Measurements from ENCODE around the gene PLB1.

Gene PLB1

DNA sequence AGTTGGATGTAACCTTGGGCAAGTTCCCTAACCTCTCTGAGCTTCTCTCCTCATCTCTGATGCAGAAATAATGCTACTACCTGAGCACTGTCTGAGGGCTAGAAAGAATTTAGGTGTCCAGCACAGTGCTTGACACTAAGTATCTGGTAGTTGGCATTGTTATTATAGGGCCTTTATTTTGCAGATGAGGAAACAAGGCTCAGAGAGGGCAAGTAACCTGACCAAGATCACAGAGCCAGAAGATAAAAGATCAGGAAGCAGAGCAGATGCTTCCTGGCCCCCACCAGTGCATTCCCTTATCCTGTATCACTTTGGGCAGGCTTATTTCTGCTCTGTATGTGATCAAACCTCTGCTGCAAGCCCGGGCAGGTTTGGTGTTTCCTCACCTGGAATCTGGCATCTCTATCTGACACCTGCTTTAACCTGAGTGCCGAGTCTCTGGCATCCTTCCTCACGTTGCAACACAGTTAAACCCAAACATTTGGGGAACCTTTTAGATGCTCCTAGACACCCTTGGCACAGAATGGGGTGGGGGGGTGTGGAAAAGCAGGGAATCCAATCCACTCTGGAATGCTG, 69.9 kb downstream of the PLB1 start:
- no peak for DNase-seq (ENCODE audit: low read depth)

- peak; percentile 84 for DNase-seq (ENCODE audit: low read depth)
Measured at GRCh38 chr2:28566521-28567041, 70.7 kb downstream of the PLB1 start.

DNA sequence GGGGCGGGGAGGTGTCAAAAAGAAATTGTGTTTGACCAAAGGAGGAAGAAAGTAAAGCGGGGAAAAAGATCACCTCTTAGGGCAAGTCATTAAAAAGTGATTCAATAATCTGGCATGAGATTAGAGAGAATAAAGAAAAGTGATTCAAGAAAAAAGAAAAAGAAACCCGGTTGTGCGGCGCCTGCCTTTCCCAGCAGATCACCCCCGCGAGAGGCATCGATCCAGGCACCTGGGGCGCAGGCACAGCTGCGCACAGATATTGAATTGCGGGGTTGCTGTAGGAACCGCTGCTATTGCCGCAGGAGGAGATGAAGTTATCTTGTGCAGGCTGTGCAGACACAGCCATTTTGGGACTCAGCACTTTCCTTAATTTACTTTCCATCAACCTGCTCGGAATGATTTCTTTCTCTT, 71.2 kb downstream of the PLB1 start:
- no peak for DNase-seq (ENCODE audit: low read depth)

GRCh38 chr2:28568036-28568435, 72.2 kb downstream of the PLB1 start:
- no peak for DNase-seq (ENCODE audit: low read depth)

DNA sequence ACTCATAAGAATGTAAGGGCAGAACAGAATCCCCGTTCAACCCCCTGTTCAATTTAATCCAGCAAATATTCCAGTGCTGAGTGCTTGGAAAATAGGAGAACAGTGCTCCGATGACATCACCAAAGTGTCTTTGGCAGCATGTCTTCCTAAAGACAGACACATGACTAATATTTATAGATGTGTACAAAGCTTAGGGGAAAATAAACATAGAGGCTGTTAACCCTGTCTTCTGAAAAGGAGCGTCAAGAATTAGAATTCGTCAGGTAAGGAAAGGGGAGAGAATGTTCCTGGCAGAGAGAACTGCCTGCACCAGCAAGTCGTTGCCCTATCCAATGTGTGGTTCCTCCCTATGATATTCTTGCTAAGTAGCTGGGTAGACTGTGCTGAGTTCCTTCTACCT, 72.7 kb downstream of the PLB1 start:
- no peak for DNase-seq (ENCODE audit: low read depth)

- no peak for DNase-seq (ENCODE audit: low read depth)
Measured at GRCh38 chr2:28570431-28570830, 74.6 kb downstream of the PLB1 start.

DNA sequence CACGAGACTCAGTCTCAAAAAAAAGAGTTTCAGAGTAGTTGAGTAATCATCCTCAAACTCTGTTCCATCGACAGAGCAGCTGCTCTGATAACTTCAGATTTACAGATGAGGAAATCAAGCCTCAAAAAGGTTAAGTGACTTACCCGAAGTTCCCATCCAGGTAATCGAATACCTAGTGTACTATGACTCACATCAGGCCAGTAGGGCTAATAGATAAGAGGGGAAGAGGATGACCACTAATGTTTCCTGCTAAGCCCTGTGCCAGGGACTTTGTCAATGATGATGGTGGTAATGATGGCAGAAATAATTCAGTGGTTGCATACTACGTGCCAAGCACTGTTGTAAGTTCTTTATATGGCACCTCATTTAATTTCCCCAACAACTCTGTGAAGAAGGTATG, 80.9 kb downstream of the PLB1 start:
- no peak for DNase-seq (ENCODE audit: low read depth)

- no peak for DNase-seq (ENCODE audit: low read depth)
Measured at GRCh38 chr2:28577791-28578680, 82.2 kb downstream of the PLB1 start.

DNA sequence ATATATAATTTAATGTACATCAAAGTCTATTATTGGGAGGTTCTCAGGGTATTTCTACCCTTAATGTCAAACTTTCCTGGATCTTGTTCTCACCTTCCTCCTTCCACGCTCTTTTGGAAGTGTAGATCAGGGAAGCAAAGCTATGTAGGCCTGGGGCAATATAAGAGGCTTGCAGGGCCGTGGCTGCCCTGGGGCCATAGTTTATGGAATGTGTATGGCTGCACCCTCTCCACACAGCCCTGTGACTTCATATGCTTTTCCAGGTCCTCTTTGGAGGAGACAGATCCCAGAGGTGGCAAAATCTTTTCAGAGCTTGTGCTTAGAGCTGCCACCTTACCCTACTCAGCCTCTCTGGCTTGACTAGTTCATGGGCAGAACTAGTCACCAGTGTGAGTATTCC, 82.9 kb downstream of the PLB1 start:
- DNase-seq (ENCODE audit: low read depth): no peak

DNA sequence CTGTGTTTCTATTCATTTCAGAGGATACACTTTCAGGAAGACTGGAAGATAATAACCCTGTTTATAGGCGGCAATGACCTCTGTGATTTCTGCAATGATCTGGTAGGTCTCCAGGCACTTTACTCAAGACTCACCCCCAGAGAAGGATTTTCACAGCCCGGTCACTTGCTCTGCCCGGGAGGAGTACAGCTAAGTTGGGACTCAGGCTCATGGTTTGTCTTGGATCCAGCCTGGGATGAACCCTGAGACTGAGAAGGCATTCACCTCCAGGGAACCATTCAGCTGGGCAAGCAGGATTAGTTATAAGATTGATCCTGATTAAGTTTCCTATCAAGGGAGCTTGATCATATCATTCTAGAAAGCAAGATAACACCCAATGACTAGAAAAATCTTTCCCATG, 83.7 kb downstream of the PLB1 start:
- DNase-seq (ENCODE audit: low read depth): no peak

- DNase-seq (ENCODE audit: low read depth): no peak
Measured at GRCh38 chr2:28580078-28580477, 84.2 kb downstream of the PLB1 start.

DNA sequence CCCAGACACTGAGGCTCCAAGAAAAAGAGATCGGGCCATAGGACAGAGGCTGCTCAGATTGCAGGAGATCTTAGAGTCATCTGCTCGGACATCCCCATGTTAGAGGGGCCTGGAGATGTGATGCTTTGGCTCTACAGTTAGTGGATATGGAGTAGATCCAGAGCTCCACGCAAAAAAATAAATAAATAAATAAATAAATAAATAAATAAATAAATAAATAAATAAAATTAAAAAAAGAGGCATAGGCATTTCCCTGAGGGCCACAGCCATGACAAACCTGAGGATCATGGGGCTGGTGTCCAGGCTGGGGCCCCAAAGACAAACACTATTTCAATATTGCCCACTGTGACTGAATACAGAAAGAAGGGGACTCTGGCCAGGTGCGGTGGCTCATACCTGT, 85.5 kb downstream of the PLB1 start:
- DNase-seq (ENCODE audit: low read depth): no peak

GRCh38 chr2:28582152-28582551, 86.3 kb downstream of the PLB1 start:
- no peak for DNase-seq (ENCODE audit: low read depth)

- DNase-seq (ENCODE audit: low read depth): no peak
Measured at GRCh38 chr2:28582595-28582994, 86.7 kb downstream of the PLB1 start.

- DNase-seq (ENCODE audit: low read depth): peak; percentile 62
Measured at GRCh38 chr2:28583899-28584553, 88.2 kb downstream of the PLB1 start.

DNA sequence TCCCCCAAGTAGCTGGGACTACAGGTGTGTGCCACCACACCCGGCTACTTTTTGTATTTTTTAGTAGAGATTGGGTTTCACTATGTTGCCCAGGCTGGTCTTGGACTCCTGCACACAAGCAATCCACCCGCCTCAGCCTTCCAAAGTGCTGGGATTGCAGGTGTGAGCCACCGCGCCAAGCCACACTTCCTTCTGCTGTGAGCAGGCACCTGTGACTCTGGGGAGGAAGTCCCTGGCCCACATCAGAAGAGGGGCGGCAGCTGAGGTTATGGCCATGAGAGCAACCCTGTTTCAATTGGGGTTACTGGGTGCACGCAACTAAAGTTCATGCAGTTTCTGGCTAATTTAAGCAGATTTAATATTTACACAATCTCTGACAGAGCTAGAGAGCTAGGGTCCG, 91.0 kb downstream of the PLB1 start:
- DNase-seq (ENCODE audit: low read depth): peak; percentile 21

DNA sequence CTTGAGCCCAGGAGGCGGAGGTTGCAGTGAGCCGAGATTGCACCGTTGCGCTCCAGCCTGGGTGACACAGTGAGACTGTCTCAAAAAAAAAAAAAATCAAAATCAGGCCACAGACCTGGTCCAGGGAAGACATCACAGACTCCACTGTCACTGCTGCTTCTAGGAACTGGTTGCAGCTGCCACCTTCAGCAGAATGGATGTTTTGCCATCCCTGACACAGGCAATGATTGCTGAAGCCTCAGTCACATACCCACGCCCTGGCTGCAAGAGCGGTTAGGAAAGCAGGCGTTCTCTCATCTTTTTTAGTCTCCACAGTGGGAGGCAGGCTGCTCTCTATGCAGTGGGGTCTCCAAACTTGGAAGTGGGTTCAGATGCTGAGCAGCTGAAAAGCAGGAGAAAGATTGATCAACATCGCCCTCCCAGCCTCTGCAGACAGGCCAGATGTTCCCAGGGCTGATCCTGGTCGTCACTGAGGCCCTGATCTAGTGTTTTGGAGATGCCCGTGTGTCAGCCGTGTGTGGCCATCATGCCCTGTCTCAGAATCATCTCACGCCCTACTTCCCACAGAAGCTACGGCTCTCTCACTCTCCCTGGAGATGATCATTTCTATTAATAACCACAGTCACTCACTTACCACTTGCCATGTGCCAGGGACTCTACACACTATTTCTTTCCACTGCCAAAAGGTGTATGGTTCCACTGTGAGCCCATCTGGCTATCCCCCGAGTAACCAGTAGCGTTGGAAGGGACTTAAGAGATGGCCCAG, 91.8 kb downstream of the PLB1 start:
- DNase-seq (ENCODE audit: low read depth): no peak

GRCh38 chr2:28588292-28588670, 92.4 kb downstream of the PLB1 start:
- no peak for DNase-seq (ENCODE audit: low read depth)

- no peak for DNase-seq (ENCODE audit: low read depth)
Measured at GRCh38 chr2:28589746-28590463, 94.0 kb downstream of the PLB1 start.

GRCh38 chr2:28590496-28591301, 94.8 kb downstream of the PLB1 start:
- DNase-seq (ENCODE audit: low read depth): no peak

All from activated T-helper 9 cell treated with anti-CD3 and anti-CD28 coated beads, Interleukin-2, amount 50 U/mL, for 16 hours (primary cell).